ENCODE measurements around the gene BRAP. TPM values are rescaled to one million over a fixed set of nuclear protein-coding genes. Genes with fewer than 3 reads are reported as not detected.

BRAP gene
- total RNA-seq = 10 to 100 TPM; 24.6 to 28.8 (median 27.8) TPM
- 27.9 TPM for total RNA-seq (2013)

DNA sequence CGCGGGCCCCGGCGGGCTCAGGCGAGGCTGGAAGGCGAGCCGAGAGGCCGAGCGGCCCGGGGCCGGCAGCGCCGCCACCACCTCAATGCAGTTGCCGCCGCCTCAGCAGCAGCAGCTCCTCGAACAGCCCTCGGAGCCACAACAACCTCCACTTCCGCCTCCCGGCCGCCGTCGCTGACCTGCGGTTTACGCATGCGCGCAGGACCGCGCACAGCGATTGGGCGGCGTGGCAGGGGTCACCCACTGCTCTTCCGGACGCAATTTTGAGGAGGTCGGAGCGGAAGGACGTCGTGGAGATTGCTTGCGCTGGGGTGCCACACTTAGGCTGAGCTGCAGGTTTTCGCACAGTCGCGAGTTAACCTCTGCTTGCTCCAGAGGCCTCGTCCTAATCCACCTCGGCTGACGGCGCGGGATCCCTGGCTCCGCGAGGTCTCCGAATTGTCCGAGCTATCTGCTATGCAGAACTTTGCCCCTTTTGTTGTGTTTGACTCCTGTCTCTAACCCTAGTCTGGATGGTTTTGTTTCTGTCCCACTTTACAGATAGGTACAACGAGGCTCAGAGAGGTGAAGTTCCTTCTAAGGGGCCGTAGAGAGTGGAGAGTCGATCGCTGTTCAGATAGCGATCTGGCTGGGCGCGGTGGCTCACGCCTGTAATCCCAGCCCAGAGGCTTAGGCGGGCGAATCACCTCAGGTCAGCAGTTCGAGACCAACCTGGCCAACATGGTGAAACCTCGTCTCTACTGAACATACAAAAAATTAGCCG lies at the start of gene BRAP, which contains the start of gene ACAD10:
TSS of gene BRAP (minus strand) at position 146 of the 763 bp plus-strand sequence. CDS start 164 bp downstream, outside the sequence.
TSS of gene ACAD10 (plus strand) at position 243 of the 763 bp plus-strand sequence. CDS start 6,657 bp downstream, outside the sequence.
- Histone ChIP-seq H3K27ac (ENCODE audit: low read length) (peak within 1 kb of the TSS; percentile 84), H3K4me1 (ENCODE audit: control insufficient read depth, insufficient read depth, low read length) (peaks cover 21% of the 10 kb centered on the region), H3K36me3 (ENCODE audit: control insufficient read depth, insufficient read depth, low read length) (peaks cover 17% of the 10 kb centered on the region), H3K9me3 (ENCODE audit: control insufficient read depth, insufficient read depth, low read length) (no peaks in the 10 kb centered on the region), H3K27me3 (ENCODE audit: control insufficient read depth, insufficient read depth, low read length) (no peaks in the 10 kb centered on the region), H3K4me3 (ENCODE audit: low read length) (peak within 1 kb of the TSS; percentile 78)
- Mint-ChIP-seq H3K9me3 (no peaks in the 10 kb centered on the region), H3K27me3 (ENCODE audit: low read depth in 2 of 2) (no peaks in the 10 kb centered on the region), H3K4me3 (peak within 1 kb of the TSS; percentile 92), H3K27ac (peak within 1 kb of the TSS; percentile 91 to 96), H3K4me1 (peaks cover 35 to 48% of the 10 kb centered on the region in 2 donors), H3K36me3 (peaks cover 11% of the 10 kb centered on the region)
- WGBS (ENCODE audit: insufficient coverage) = under 1% methylated on average over 63 of the region's 63 CpGs
- ATAC-seq (peak; percentile 94 to 95 (median 95)), DNase-seq (peak; percentile 97)
- intact Hi-C loops (cut with micrococcal nuclease) = loop anchor here (2.0 kb wide), 2 partner anchors 87 to 127 kb away; partner anchors contain the start of gene ATXN2
- TF ChIP-seq CTCF (IDR thresholded peaks at IDR 0.05) = no peak

- Mint-ChIP-seq H3K9me3 (no peaks in the 10 kb centered on the region), H3K36me3 (no peaks in the 10 kb centered on the region), H3K4me3 (no peak overlapping the region), H3K4me1 (no peaks in the 10 kb centered on the region), H3K27me3 (ENCODE audit: low read depth in 2 of 2) (no peaks in the 10 kb centered on the region), H3K27ac (no peak overlapping the region)
- ATAC-seq (no peak), DNase-seq (no peak)
- H3K27me3 ChIP-seq (ENCODE audit: control insufficient read depth, insufficient read depth, low read length) = no peaks in the 10 kb centered on the region
- H3K9me3 ChIP-seq (ENCODE audit: control insufficient read depth, insufficient read depth, low read length) = no peaks in the 10 kb centered on the region
- H3K27ac ChIP-seq (ENCODE audit: low read length) = no peak overlapping the region
- no peak overlapping the region for H3K4me3 ChIP-seq (ENCODE audit: low read length)
- intact Hi-C loops (cut with micrococcal nuclease) = no loop called here
- no peak for TF ChIP-seq CTCF (IDR thresholded peaks at IDR 0.05)
- whole genome bisulfite sequencing (ENCODE audit: insufficient coverage) = 94% methylated on average over 7 of the region's 8 CpGs
- H3K4me1 ChIP-seq (ENCODE audit: control insufficient read depth, insufficient read depth, low read length) = no peaks in the 10 kb centered on the region
- H3K36me3 ChIP-seq (ENCODE audit: control insufficient read depth, insufficient read depth, low read length) = peaks cover 30% of the 10 kb centered on the region
These were observed 47.7 kb upstream of the BRAP start for GRCh38 chr12:111733340-111733915.

DNA sequence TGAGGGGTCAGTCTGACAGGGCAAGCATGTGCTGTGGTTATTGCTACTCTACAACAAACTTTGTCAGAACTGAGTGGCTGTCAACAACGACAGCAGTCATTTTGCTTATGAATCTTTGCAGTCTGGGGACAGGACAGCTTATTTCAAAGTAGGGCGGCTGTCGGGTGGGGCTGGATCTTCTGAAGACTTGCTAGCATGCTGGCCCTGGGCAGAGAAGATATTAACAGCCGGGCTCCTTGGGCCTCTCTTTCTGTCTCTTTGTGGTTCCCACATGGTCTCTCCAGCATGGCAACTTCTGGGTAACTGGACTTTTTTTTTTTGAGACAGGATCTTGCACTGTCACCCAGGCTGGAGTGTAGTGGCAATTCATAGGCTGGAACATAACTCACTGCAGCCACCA lies 47.0 kb upstream of the BRAP start:
- WGBS (ENCODE audit: insufficient coverage) = 83% methylated on average over 4 of the region's 4 CpGs
- H3K36me3 Mint-ChIP-seq = no peaks in the 10 kb centered on the region
- no peak overlapping the region for H3K27ac Mint-ChIP-seq
- no peaks in the 10 kb centered on the region for H3K4me1 ChIP-seq (ENCODE audit: control insufficient read depth, insufficient read depth, low read length)
- no peaks in the 10 kb centered on the region for H3K9me3 ChIP-seq (ENCODE audit: control insufficient read depth, insufficient read depth, low read length)
- H3K4me3 ChIP-seq (ENCODE audit: low read length) = no peak overlapping the region
- H3K4me3 Mint-ChIP-seq = no peak overlapping the region
- no peaks in the 10 kb centered on the region for H3K4me1 Mint-ChIP-seq
- H3K27me3 ChIP-seq (ENCODE audit: control insufficient read depth, insufficient read depth, low read length) = no peaks in the 10 kb centered on the region
- DNase-seq = no peak
- H3K9me3 Mint-ChIP-seq = no peaks in the 10 kb centered on the region
- intact Hi-C loops (cut with micrococcal nuclease) = no loop called here
- H3K36me3 ChIP-seq (ENCODE audit: control insufficient read depth, insufficient read depth, low read length) = peaks cover 26% of the 10 kb centered on the region
- no peak overlapping the region for H3K27ac ChIP-seq (ENCODE audit: low read length)
- no peak for ATAC-seq
- no peaks in the 10 kb centered on the region for H3K27me3 Mint-ChIP-seq (ENCODE audit: low read depth in 2 of 2)
- no peak for TF ChIP-seq CTCF (IDR thresholded peaks at IDR 0.05)

Data from natural killer cell (primary cell).